Activated CD8-positive, alpha-beta T cell treated with anti-CD3 and anti-CD28 coated beads for 36 hours (primary cell): ENCODE results near the gene RIN3. TPM values are rescaled to one million over a fixed set of nuclear protein-coding genes. Genes with fewer than 3 reads are reported as not detected.

Source experiments
- ATAC-seq: fragments of 200-7000 bp; cut with Tn5 transposase; one replicate; pipeline ENCODE4 v1.10.0; 2021; ENCODE audit warnings: mild to moderate bottlenecking, moderate library complexity
- CTCF ChIA-PET: fragments of 350-600 bp; sonication (Branson Sonifier 250); formaldehyde crosslinking; loops from one replicate; lab custom pipeline; 2021; ENCODE audit warnings: antibody characterized with exemption; lab: Charles Lee
- POLR2A ChIA-PET: fragments of 350-600 bp; sonication (Branson Sonifier 250); formaldehyde crosslinking; loops from one replicate; lab custom pipeline; 2021; ENCODE audit warnings: antibody characterized with exemption; lab: Charles Lee
- DNase-seq: peaks from one replicate; pipeline ENCODE4 v3.0.0-alpha.2; 2020
- H3K27ac Mint-ChIP-seq: one replicate; pipeline ENCODE4 v1.8.0; 2021; ENCODE audit warnings: mild to moderate bottlenecking, mixed read lengths
- H3K27me3 Mint-ChIP-seq: one replicate; pipeline ENCODE4 v1.8.0; 2021; ENCODE audit warnings: mixed read lengths
- H3K36me3 Mint-ChIP-seq: one replicate; pipeline ENCODE4 v1.8.0; 2021; ENCODE audit warnings: low read depth, mixed read lengths
- H3K4me1 Mint-ChIP-seq: one replicate; pipeline ENCODE4 v1.8.0; 2021; ENCODE audit warnings: low read depth, mixed read lengths
- H3K4me3 Mint-ChIP-seq: one replicate; pipeline ENCODE4 v1.8.0; 2021; ENCODE audit warnings: mild to moderate bottlenecking, moderate library complexity, mixed read lengths
- H3K9me3 Mint-ChIP-seq: one replicate; pipeline ENCODE4 v1.8.0; 2021; ENCODE audit warnings: mixed read lengths
- intact Hi-C: fragments of 100-400 bp; cut with micrococcal nuclease; formaldehyde crosslinking; loops from one replicate; pipeline ENCODE4 v1.10.0; 2022
- total RNA-seq, 2 experiments: library from RNA; stranded (reverse); gene quantifications; one replicate each; pipeline ENCODE4 v1.2.3, GENCODE V29; 2021
- TF ChIP-seq, protein P1 (sequence below): fragments of 200-600 bp; IDR thresholded peaks from one replicate; pipeline ENCODE4 v1.8.0; 2022; ENCODE audit warnings: antibody characterized with exemption, mild to moderate bottlenecking

Gene RIN3
- total RNA-seq, 2 experiments from 2014 or later = 61.3 to 62.4 TPM

DNA sequence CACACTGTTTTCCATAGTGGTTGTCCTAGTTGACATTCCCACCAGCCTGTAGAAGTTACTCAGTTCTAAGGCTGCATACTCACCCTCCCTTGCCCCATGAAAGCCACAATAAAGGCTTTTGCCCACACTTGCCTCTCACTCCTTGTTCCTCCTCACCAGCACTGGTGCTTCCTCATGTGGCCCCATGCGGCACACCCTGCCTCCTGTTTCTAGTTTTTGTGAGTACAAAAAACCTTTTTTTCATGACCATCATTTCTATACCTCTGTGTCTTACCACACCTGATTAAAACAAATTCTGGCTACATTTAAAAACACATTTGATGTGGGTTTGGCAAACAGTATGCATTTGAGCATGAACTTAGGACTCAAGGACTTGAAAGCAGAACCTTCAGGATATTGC lies 40.7 kb upstream of the RIN3 start:
- ATAC-seq (no peak), DNase-seq (no peak)
- intact Hi-C loops = no loop called here
- Mint-ChIP-seq H3K27me3 (no peaks in the 10 kb centered on the region), H3K4me3 (no peak overlapping the region), H3K4me1 (peaks cover 10% of the 10 kb centered on the region), H3K36me3 (no peaks in the 10 kb centered on the region), H3K9me3 (peaks cover 2% of the 10 kb centered on the region), H3K27ac (no peak overlapping the region)
- ChIA-PET CTCF (no interaction called here), POLR2A (no interaction called here)
- TF ChIP-seq, protein P1, sequence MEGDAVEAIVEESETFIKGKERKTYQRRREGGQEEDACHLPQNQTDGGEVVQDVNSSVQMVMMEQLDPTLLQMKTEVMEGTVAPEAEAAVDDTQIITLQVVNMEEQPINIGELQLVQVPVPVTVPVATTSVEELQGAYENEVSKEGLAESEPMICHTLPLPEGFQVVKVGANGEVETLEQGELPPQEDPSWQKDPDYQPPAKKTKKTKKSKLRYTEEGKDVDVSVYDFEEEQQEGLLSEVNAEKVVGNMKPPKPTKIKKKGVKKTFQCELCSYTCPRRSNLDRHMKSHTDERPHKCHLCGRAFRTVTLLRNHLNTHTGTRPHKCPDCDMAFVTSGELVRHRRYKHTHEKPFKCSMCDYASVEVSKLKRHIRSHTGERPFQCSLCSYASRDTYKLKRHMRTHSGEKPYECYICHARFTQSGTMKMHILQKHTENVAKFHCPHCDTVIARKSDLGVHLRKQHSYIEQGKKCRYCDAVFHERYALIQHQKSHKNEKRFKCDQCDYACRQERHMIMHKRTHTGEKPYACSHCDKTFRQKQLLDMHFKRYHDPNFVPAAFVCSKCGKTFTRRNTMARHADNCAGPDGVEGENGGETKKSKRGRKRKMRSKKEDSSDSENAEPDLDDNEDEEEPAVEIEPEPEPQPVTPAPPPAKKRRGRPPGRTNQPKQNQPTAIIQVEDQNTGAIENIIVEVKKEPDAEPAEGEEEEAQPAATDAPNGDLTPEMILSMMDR = no peak

DNA sequence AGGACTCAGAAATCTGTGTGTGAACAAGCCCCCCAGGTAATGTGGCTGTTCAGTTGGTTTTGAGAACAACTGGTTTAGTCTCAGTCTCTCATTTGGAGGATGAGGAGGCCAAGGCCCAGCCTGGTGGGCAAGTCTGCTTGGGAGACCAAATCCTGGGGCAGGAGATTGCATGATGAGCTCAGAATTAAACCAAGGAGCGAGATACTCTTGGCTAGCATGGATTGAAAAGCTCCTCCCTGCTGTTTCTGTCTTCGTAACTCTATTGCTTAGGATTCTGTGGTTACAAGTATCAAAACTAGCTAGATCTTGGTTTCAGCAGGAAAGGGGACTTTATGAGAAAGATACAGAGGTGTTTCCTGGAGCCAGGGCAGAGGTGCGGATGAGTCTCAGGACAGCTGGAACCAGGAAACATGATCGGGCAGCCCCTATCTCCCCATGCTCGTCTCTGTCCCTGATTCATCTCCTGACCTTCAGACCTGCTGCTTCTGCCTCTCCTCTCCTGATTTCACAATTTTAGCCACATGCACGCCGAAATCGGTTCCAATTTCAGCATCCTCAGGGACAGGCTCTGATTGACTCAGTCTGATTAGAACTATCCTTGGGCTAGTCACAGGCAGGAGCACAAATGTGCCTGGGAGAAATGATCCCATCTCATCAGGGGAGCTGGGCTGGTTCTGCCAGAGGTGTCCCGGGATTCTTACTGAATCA lies 40.2 kb upstream of the RIN3 start:
- Mint-ChIP-seq H3K27me3 (no peaks in the 10 kb centered on the region), H3K36me3 (no peaks in the 10 kb centered on the region), H3K27ac (no peak overlapping the region), H3K4me1 (peaks cover 10% of the 10 kb centered on the region), H3K4me3 (no peak overlapping the region), H3K9me3 (peaks cover under 1% of the 10 kb centered on the region)
- ChIA-PET POLR2A (interaction anchor here (1.5 kb wide), 1 partner anchor 12 kb away, joined by 4 read pairs; no protein-coding TSS in a partner anchor), CTCF (interaction anchor here (1.0 kb wide), 1 partner anchor 215 kb away, joined by 3 read pairs; no protein-coding TSS in a partner anchor)
- ATAC-seq = no peak
- TF ChIP-seq, protein P1 = no peak
- intact Hi-C loops = no loop called here
- no peak for DNase-seq

DNA sequence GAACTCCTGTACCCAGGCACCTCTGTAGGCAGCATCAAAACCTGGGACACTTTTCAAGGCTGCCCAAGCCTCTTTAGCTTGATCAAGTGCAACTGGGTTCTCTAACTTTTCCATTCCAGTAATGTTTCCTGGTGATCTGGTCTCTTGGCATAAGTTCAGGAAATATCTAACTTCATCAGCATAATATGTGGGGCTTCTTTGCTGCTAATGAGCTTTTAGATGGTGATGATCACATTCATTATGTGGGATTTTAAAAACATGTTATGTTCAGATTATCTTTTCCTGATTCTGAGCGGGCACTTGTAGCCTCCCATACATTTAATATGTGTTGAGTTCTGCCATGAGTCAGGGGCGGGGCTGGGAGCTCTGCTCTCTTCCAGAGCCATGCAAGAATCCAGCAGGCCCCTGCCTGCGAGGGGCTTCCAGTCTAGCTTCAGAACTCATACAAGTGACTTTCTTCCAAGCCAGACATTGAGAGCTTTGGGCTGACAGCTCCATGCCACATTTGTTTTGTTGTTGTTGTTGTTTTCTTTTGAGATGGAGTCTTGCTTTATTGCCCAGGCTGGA lies 39.5 kb upstream of the RIN3 start:
- H3K4me3 Mint-ChIP-seq = no peak overlapping the region
- H3K9me3 Mint-ChIP-seq = peaks cover under 1% of the 10 kb centered on the region
- H3K27ac Mint-ChIP-seq = no peak overlapping the region
- H3K4me1 Mint-ChIP-seq = peaks cover 10% of the 10 kb centered on the region
- ATAC-seq = no peak
- CTCF ChIA-PET = interaction anchor here (1.0 kb wide), 1 partner anchor 215 kb away, joined by 3 read pairs; no protein-coding TSS in a partner anchor
- no peaks in the 10 kb centered on the region for H3K27me3 Mint-ChIP-seq
- DNase-seq = no peak
- TF ChIP-seq, protein P1 = no peak
- no peaks in the 10 kb centered on the region for H3K36me3 Mint-ChIP-seq
- POLR2A ChIA-PET = interaction anchor here (1.5 kb wide), 1 partner anchor 12 kb away, joined by 4 read pairs; no protein-coding TSS in a partner anchor
- intact Hi-C loops = no loop called here

DNA sequence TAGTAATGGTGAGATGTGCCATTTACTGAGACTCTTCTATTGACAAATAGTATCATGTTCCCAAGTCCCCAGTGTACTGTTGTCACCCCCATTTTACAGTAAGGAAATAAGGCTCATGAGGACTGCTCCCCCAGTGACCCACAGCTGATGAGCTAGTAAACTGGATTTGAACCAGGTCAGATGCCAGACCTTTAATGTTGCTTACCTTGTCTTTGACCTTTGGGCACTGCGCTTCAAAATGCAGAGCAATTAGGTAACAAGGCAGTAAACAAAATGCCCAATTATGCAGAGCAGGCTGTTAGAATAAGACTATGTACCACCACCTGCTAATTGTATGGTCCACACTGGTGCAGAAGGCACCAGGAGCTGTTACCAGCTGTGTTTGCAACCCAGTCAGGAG lies 38.5 kb upstream of the RIN3 start:
- ATAC-seq = no peak
- H3K4me3 Mint-ChIP-seq = no peak overlapping the region
- no peak for DNase-seq

More for the DNA sequence above, 38.5 kb upstream of the RIN3 start:
- Mint-ChIP-seq H3K27me3 (no peaks in the 10 kb centered on the region), H3K9me3 (peaks cover 3% of the 10 kb centered on the region), H3K27ac (no peak overlapping the region), H3K36me3 (no peaks in the 10 kb centered on the region), H3K4me1 (peaks cover 10% of the 10 kb centered on the region)
- ChIA-PET POLR2A (no interaction called here), CTCF (no interaction called here)
- intact Hi-C loops = no loop called here
- TF ChIP-seq, protein P1 = no peak
